Psoas muscle (tissue), 8 donors: Measurements from ENCODE around the gene BNIP1. TPM values are rescaled to one million over a fixed set of nuclear protein-coding genes. Genes with fewer than 3 reads are reported as not detected.
"Not testable (repeated sequence)": the region's sequence is repeated elsewhere in the genome, so short reads cannot be mapped to it uniquely, and the experiment has no call there.

ENCODE experiments used
- ATAC-seq, 4 donors: fragments of 200-7000 bp; cut with Tn5 transposase; one replicate each; pipeline ENCODE4 v1.9.1; 2020; ENCODE audit warnings: moderate library complexity in 3 of 4, mild to moderate bottlenecking in 2 of 4
- DNase-seq, 2 donors: peaks; one replicate each; pipeline ENCODE4 v3.0.0-alpha.2; 2020
- H3K27ac ChIP-seq: fragments of 200-600 bp; one replicate; pipeline ENCODE4 v1.8.0; 2022
- H3K27me3 ChIP-seq, 3 donors: fragments of 200-600 bp in 1 of 3; one replicate each; pipeline versions ENCODE4 v1.6.1 to v1.8.0; 2013 to 2022; ENCODE audit warnings: low read length in 2 of 3, mild to moderate bottlenecking in 2 of 3, moderate library complexity in 1 of 3; ENCODE audit not compliant: insufficient read depth in 3 of 3
- H3K36me3 ChIP-seq, 2 donors: fragments of 200-600 bp in 1 of 2; one replicate each; pipeline versions ENCODE4 v1.6.1 to v1.8.0; 2013 to 2022; ENCODE audit warnings: low read depth in 1 of 2, mild to moderate bottlenecking in 1 of 2, moderate library complexity in 1 of 2; ENCODE audit not compliant: insufficient read depth in 1 of 2
- H3K4me1 ChIP-seq: fragments of 200-600 bp; one replicate; pipeline ENCODE4 v1.8.0; 2022
- H3K4me3 ChIP-seq: fragments of 200-600 bp; one replicate; pipeline ENCODE4 v1.8.0; 2022; ENCODE audit warnings: mild to moderate bottlenecking
- H3K9me3 ChIP-seq: fragments of 200-600 bp; one replicate; pipeline ENCODE4 v1.8.0; 2022
- CTCF ChIP-seq: fragments of 200-600 bp; IDR thresholded peaks from one replicate; pipeline ENCODE4 v1.8.0; 2022; ENCODE audit warnings: antibody characterized with exemption
- WGBS, 3 donors: extraction: QIAGEN DNeasy Blood & Tissue Kit; methylation state at CpG; one replicate each; pipeline versions ENCODE4 v1.1.6 to v1.1.7; 2013; 5-methylcytosine and 5-hydroxymethylcytosine counted together
- intact Hi-C, 2 donors: fragments of 100-400 bp; cut with DNase I; formaldehyde crosslinking; loops; one replicate each; pipeline versions ENCODE4 v1.11.0 to v1.14.2; 2022
- polyA plus RNA-seq, 3 donors: library from polyadenylated mRNA; stranded (reverse); fragments of 200-250 nt; gene quantifications; one replicate each; pipeline ENCODE4 v1.2.3, GENCODE V29; 2013
- total RNA-seq, 4 donors: library from RNA; stranded (reverse); fragmentation: NEBNext Ultra II Directional in 2 of 4; extraction: Animal tissue kit (Norgen Biotek cat#: 25700) in 2 of 4; gene quantifications; one replicate each; pipeline versions ENCODE4 v1.2.1 to v1.2.4, GENCODE V29; 2021 to 2023
- donor health status: healthy with polysubstance abuse.
- donor health status: DM: no; HTN: no; CAD: no; lungs with moderate emphysema.
- donor health status: Bipolar disorder and iron deficiency.
- donor health status: healthy.
- donor health status: DM: yes; HTN: yes; CAD: no.
- donor health status: DM: no; HTN: no; CAD: no.
- donor health status: DM: no; HTN: no; CAD: no.
- donor health status: DM: yes; HTN: yes; CAD: no.

Gene BNIP1
- total and polyA plus RNA-seq, 7 donors = 8.4 to 22.9 (median 14.2) TPM

DNA sequence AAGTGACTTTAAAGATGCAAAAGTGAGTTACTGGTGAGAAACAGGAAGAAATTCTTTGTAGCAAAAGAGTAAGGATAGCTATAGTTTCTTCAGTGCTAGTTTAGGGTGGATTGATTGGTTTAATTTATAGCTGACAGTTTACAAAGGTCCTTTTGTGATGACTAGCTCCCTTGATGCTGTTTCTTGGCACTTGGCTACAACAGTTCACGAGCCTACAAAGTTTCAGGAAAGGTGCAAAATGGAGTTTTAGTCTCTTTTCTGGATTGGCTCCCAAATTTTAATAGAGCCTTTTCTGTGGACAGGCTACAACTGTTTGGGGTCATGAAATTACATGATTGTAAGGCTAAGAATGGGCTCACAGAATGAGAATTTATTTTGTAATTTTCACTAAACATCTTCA, 40.9 kb upstream of the BNIP1 start:
- TF ChIP-seq CTCF = no peak
- DNase-seq (no peak), ATAC-seq (no peak)
- no peaks in the 10 kb centered on the region for H3K9me3 ChIP-seq
- WGBS, 3 donors = 52 to 73% (median 72%) methylated on average over 1 of the region's 1 CpG
- H3K27ac ChIP-seq = no peak overlapping the region
- H3K4me3 ChIP-seq = no peak overlapping the region
- peaks cover 0 to under 1% of the 10 kb centered on the region in 2 donors for H3K36me3 ChIP-seq
- H3K4me1 ChIP-seq = peaks cover 6% of the 10 kb centered on the region
- H3K27me3 ChIP-seq = no peaks in the 10 kb centered on the region
- intact Hi-C loops = no loop called here

DNA sequence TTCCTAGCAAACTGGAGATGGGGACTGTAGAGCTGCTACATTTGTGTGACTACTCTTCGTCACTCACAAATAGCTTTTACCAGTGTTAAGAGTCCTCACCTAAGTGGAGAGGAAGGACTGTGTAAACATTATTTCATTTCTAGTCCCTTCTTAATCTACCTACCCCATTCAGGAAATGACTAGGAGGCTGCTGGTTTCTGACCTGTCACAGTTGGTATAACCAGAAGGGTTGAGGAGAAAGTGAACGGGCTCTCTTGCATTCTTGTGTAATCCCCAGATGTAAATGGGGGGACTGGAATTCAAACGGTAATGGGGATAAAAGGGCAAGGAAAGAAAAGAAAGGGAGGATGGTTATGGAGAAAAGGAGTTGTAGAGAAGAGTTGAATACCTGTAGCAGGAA, 35.4 kb upstream of the BNIP1 start:
- intact Hi-C loops = no loop called here
- Histone ChIP-seq H3K36me3 (peaks cover 3 to 56% of the 10 kb centered on the region in 2 donors), H3K27ac (no peak overlapping the region), H3K4me3 (no peak overlapping the region), H3K4me1 (peaks cover under 1% of the 10 kb centered on the region), H3K9me3 (no peaks in the 10 kb centered on the region), H3K27me3 (no peaks in the 10 kb centered on the region)
- no peak for TF ChIP-seq CTCF
- ATAC-seq (no peak), DNase-seq (no peak)
- WGBS, 3 donors = 60 to 63% (median 60%) methylated on average over 3 of the region's 3 CpGs

- no peak for TF ChIP-seq CTCF
- no peak for ATAC-seq
- 97 to 100% (median 97%) methylated on average over 1 of the region's 1 CpG for WGBS, 3 donors
- Histone ChIP-seq H3K27me3 (no peaks in the 10 kb centered on the region), H3K4me1 (no peaks in the 10 kb centered on the region), H3K36me3 (peaks cover 3 to 73% of the 10 kb centered on the region in 2 donors), H3K27ac (no peak overlapping the region), H3K4me3 (no peak overlapping the region), H3K9me3 (peaks cover 3% of the 10 kb centered on the region)
- DNase-seq = no peak
- intact Hi-C loops = no loop called here
Measured at GRCh38 chr5:173114536-173114935, 29.8 kb upstream of the BNIP1 start.

DNA sequence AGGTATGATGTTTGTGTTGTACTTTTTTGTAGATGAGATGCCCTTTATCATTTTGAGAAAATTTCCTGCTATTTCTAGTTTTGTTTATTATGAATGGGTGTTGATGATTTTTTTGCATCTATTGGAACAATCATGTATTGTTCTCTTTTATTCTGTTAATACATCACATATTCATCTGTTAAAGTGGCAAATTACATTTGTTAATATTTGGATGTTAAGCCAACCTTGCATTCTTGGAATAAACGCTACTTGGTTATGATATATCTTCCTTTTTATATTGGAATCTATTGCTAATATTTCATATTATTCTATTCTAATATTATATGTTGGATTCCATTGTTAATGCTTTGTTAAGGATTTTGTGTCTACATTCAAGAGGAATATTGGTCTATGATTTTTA, 24.6 kb upstream of the BNIP1 start:
- H3K27ac ChIP-seq = no peak overlapping the region
- intact Hi-C loops = no loop called here
- DNase-seq (no peak), ATAC-seq (no peak)
- no peaks in the 10 kb centered on the region for H3K4me1 ChIP-seq
- 94 to 98% (median 97%) methylated on average over 1 of the region's 1 CpG for WGBS, 3 donors
- H3K9me3 ChIP-seq = peaks cover 10% of the 10 kb centered on the region
- no peaks in the 10 kb centered on the region for H3K27me3 ChIP-seq
- peaks cover 0 to 49% of the 10 kb centered on the region in 2 donors for H3K36me3 ChIP-seq
- H3K4me3 ChIP-seq = no peak overlapping the region
- no peak for TF ChIP-seq CTCF

DNA sequence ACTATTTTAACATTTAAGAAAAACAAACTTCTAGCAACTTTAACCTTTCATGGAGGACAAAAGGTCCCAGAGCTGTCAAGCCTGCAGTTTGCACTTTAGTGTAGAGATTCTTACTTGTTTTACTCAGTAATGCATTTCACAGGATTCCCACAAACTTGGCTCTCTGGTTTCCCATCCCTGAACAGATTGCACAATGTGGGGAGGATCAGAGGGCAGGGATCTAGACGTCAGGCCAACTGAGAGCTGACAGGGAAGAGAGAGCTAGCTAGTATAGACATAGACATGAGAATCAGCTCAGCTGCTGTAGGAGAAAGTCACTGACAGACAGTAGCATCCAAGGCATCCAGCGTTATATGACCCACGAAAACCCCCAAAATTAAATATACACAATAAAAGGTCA, 20.9 kb upstream of the BNIP1 start:
- no peak for TF ChIP-seq CTCF
- ATAC-seq = no peak
- no peak for DNase-seq
- intact Hi-C loops = no loop called here
- Histone ChIP-seq H3K27me3 (no peaks in the 10 kb centered on the region), H3K4me3 (no peak overlapping the region), H3K9me3 (peaks cover 10% of the 10 kb centered on the region), H3K36me3 (peaks cover 2 to 51% of the 10 kb centered on the region in 2 donors), H3K4me1 (no peaks in the 10 kb centered on the region), H3K27ac (no peak overlapping the region)
- WGBS, 3 donors = 72 to 92% (median 78%) methylated on average over 3 of the region's 3 CpGs

GRCh38 chr5:173132166-173132565, 12.2 kb upstream of the BNIP1 start:
- H3K36me3 ChIP-seq = peaks cover 2 to 59% of the 10 kb centered on the region in 2 donors
- H3K27me3 ChIP-seq, H3K9me3 ChIP-seq, H3K4me3 ChIP-seq, intact Hi-C loops, DNase-seq, ATAC-seq, H3K4me1 ChIP-seq, H3K27ac ChIP-seq: not testable (repeated sequence)
- WGBS, 3 donors = 89 to 93% (median 91%) methylated on average over 6 of the region's 6 CpGs
